Measurements from ENCODE around the gene DLEC1. TPM values are rescaled to one million over a fixed set of nuclear protein-coding genes. Genes with fewer than 3 reads are reported as not detected.
"Not testable (repeated sequence)": the region's sequence is repeated elsewhere in the genome, so short reads cannot be mapped to it uniquely, and the experiment has no call there.

DLEC1 gene
- total RNA-seq, 1 experiment from 2014 or later: not detected

DNA sequence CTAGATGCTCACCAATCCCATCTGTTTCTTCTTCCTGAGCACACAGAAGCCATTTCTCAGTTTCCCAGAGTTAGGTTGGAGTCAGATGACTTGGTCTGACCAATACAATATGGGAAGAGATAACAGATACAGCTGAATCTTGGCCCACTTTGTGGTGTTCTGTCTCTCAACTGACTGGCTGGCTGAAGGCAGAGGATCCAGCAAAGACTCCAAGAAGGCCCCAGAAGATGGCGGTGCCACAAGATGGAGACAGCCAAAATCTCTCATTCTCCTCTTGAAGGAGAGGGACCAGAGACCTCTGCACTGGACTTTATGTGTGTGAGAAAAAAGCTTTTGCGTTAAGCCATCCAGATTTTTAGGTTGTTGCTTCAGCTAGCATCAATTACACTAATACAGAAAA, 118.1 kb downstream of the DLEC1 start:
- DNase-seq: no peak
- Histone ChIP-seq H3K36me3 (no peaks in the 10 kb centered on the region), H3K9me3 (no peaks in the 10 kb centered on the region), H3K27me3 (no peaks in the 10 kb centered on the region), H3K4me3 (no peak overlapping the region)

DNA sequence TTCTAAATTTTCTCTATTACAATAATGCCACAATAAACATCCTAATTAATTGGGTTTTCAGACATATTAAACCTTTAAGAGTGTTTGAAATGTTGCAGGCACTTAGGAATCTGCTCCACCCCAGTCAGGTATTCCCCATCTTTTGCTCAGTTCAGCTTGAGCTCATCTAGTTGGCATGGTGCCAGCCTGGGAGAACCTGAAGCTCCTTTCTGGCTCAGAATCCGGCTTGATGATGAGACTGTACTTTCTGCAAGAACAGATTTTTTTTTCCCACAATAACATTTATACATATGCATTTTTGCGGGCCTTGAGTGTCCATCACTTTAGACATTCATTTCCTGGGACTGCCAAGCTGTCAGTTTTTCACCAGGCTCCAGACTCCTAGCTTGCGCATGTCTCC, 118.6 kb downstream of the DLEC1 start:
- H3K36me3 ChIP-seq: no peaks in the 10 kb centered on the region
- H3K9me3 ChIP-seq: no peaks in the 10 kb centered on the region
- no peaks in the 10 kb centered on the region for H3K27me3 ChIP-seq
- no peak overlapping the region for H3K4me3 ChIP-seq
- DNase-seq: no peak

DNA sequence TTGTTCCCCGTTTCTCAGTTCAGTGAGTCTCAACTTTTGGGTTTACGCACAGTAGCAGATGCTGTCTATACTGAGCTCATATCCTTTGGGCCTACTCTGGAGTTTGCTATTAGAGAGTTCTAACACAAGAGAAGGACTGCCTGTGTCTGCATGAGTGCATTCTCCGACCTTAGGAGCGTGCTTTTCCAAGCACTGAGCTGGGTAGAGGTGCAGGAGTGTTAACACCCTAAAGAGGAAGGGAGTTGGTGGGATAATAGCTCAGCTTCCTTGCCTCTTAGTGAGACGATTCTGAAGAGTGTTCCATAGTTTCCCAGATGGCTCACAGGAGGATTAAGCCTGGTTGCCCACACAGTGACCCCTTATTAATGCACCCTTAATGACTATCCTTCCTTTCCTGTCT, 119.5 kb downstream of the DLEC1 start:
- no peak overlapping the region for H3K4me3 ChIP-seq
- H3K27me3 ChIP-seq: no peaks in the 10 kb centered on the region
- H3K9me3 ChIP-seq: no peaks in the 10 kb centered on the region
- H3K36me3 ChIP-seq: no peaks in the 10 kb centered on the region
- DNase-seq: no peak

DNA sequence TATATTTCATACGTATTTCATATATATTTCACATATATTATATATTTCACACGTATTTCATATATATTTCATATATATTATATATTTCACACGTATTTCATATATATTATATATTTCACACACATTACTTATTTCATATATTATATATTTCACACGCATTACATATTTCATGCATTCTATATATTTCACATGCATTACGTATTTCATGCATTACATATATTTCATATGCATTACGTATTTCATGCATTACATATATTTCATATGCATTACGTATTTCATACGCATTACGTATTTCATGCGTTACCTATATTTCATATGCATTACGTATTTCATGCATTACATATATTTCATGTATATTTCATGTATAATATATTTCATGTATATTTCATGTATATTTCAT, 121.7 kb downstream of the DLEC1 start:
- H3K4me3 ChIP-seq, DNase-seq, H3K36me3 ChIP-seq, H3K9me3 ChIP-seq, H3K27me3 ChIP-seq: not testable (repeated sequence)

DNA sequence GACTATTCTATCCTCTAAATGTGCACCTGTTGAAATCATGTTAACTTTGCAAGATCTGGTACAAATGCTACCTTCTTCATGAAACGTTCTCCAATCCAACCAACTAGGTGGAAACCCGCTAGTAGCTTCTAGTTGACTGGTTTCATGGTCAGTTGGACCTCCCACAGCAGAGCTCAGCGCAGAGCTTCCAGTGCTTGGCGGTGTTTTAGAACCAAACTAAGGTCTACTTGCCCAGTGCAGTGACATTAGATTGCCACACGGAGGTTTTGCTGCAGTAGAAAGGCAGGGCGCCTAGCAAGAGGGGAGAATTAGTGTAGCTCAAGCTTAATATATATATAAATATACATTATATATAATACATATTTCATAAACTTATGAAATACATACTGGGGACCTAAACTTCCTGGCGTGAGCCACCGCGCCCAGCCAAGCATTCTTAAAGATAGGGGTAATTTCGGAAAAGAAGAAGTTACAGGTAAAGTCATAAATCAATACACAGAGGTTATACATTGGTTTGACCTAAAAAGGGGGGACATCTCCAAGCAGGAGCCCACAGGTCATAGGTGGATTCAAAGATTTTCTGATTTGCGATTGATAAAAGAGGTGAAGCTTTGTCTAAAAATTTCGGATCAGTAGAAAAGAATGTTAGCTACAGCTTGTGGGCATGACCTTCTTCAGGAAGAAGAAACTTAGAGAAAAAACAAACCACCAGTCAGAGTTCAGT, 124.3 kb downstream of the DLEC1 start:
- no peak for DNase-seq
- Histone ChIP-seq H3K4me3 (no peak overlapping the region), H3K27me3 (no peaks in the 10 kb centered on the region), H3K9me3 (no peaks in the 10 kb centered on the region), H3K36me3 (no peaks in the 10 kb centered on the region)

DNA sequence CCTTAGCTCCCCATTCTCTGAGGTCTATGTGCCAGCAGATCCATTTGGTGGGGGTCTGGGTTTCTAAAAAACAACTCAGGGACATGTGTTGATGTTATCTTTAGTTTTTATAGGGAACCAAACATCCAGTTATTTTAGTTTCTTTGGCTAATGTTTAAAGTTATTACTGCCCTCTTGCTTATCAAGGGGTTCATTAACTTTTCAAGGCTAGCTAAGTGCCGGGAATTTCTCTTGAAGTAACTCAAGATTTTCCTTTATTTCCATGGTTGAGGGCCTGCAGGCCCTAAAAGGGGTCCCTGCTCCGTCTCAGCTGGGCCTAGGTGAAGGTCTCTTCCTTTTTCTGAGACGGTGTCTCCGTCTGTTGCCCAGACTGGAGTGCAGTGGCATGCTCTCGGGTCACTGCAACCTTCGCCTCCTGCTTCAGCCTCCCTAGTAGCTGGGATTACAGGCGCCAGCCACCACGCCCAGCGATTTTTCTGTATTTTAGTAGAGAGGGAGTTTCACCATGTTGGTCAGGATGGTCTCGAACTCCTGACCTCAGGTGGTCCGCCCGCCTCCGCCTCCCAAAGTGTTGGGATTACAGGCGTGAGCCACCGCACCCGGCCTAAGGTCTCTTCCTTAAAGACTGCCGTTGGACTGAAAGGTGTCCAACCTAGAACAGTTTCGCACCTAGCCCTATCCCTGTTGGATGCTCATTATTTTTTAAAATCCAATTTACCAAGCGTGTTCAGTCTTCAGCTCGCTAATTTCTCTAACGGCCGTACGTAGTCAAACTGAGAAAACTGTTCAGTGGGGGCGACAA, 125.0 kb downstream of the DLEC1 start:
- no peaks in the 10 kb centered on the region for H3K36me3 ChIP-seq
- no peaks in the 10 kb centered on the region for H3K27me3 ChIP-seq
- no peak for DNase-seq
- H3K9me3 ChIP-seq: no peaks in the 10 kb centered on the region
- H3K4me3 ChIP-seq: peak overlapping the region; percentile 62

DNA sequence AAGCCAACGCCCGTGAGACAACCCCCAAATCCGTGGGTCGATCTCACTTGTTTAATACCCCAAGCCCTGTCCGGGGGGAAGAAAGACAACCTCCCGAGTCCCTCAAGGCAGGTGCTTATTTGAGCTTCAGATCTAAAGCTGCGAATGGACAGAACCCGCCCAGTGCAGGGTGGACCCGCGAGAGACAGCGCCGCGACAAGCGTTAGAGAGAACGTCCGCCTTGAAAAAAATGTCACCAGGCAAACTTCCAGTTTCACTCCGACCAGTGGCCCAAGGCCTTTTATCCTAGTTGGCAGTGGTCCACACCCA, 125.6 kb downstream of the DLEC1 start:
- H3K36me3 ChIP-seq: no peaks in the 10 kb centered on the region
- H3K4me3 ChIP-seq: peak overlapping the region; percentile 62
- H3K27me3 ChIP-seq: no peaks in the 10 kb centered on the region
- DNase-seq: no peak
- H3K9me3 ChIP-seq: no peaks in the 10 kb centered on the region

DNA sequence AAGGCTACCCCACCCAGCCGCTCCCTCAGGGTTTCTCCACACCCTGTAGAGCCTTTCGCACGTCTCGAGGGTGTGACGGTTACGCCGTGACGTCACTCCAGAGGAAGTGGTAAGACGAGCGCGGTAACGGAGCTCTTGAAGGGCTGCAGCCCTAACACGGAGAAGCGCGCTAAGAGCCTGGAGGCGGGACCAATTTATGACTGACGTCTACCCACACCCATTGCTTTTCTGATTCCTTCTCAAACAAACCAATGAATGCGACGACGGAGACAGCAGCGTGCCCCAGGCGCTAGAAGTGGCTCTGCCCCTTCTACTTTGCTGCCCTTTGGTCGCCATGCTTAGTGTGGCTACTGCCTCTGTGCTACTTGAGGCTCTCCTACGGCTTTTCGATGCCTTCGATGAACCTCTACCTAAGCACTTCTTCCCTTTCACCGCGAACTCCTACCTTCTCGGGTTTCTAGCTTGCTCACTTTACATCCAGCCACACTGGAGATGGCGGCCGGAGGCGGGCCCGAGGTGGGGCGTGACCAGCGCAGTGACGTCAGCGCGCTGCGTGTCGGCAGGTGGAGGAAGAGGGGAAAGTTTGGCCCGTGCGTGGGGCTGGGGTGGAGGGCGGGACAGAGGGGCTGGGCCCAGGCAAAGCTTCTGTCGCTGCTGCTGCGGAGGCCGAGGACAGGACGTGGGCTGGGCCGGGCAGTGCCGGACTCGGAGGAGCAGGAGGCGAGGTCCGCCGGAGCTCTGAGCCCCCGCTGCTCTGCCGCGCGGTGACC, 126.1 kb downstream of the DLEC1 start, which contains the start of gene OXSR1:
TSS of gene OXSR1 (plus strand) at position 586 of the 770 bp plus-strand sequence. CDS start 340 bp downstream, outside the sequence.
- no peaks in the 10 kb centered on the region for H3K27me3 ChIP-seq
- H3K36me3 ChIP-seq: no peaks in the 10 kb centered on the region
- peak within 1 kb of the TSS; percentile 62 for H3K4me3 ChIP-seq
- no peaks in the 10 kb centered on the region for H3K9me3 ChIP-seq
- DNase-seq: peak; percentile 95

DNA sequence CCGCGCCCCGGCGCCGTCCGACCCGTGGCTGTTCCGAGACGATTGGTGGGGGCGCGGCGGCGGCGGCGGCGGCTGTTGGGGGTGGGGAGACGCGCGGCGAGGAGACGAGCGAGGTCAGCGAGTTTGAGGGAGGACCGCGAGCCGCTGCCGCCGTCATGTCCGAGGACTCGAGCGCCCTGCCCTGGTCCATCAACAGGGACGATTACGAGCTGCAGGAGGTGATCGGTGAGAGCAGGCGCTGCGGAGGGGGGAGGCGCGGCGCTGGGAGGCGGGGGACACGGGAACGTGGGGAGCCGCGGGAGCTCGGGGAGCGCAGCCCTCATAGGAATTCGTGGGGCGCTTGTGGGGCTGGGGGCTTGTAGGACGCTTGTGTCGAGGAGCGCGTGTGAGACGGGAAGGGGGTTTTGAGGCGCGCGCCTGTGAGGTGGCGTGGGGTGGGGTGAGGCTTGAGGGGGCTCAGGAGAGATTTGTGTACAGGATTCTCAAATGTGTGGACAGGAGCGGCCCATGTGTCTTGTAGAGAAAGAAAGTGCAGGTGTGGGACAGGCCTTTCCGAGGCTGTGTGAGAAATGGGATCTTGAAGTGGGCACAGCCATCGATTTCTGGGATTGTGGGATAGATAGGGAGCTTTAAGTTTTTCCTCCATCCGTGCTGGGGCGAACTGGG, 126.8 kb downstream of the DLEC1 start:
- no peak for DNase-seq
- Histone ChIP-seq H3K36me3 (no peaks in the 10 kb centered on the region), H3K4me3 (peak overlapping the region; percentile 62), H3K9me3 (no peaks in the 10 kb centered on the region), H3K27me3 (no peaks in the 10 kb centered on the region)

DNA sequence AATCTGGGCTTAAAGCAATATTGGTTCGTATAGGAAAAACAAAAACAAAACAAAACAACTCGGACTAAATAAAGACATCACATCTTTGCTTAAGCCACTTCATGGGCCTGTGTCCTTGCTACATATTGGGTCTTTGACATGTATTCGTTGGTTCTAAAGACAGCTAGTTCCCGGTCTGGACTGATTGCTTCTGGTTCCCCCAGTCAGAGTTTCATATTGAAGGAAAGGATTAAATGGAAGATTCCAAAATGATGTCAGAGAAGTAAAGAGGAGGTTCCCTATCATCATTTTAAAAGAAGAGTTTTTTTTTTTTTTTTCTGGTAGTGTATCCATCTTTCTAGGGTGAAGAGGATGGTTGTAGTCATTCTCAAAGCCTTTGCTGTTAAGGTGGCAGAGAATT, 128.6 kb downstream of the DLEC1 start:
- H3K27me3 ChIP-seq: no peaks in the 10 kb centered on the region
- no peak for DNase-seq
- peak overlapping the region; percentile 62 for H3K4me3 ChIP-seq

DNA sequence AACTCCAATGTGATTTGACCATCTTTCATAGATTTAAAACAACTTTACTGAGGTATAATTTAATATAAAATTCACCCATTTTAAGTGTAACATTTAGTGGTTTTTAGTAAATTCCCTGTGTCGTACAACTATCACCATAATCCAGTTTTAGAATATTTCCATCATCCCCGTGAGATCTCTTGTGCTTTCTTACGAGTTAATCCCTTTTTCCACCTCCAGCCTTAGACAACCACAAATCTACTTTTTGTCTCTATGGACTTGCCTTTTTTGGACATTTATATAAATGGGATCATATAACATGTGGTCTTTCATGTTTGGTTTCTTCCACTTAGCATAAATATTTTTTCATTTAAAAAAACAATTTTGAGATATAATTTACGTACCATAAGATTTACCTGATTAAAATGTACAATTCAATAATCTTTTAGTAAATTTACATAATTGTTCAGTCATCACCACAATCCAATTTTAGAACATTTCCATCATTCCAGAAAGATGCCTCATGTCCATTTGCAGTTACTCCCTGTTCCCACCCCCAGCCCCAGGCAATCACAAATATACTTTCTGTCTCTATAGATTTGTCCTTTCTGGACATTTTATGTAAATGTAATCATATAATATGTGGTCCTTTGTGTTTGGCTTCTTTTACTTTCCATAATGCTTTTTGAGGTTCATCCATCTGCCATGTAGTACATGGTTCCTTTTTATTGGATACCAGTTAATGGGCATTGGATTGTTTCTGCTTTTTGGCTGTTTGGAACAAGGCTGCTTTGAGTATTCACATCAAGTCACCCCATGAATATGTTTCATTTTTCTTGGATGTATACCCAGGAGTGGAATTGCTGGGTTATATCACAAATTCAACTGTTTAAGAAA, 129.4 kb downstream of the DLEC1 start:
- peak; percentile 28 for DNase-seq
- H3K36me3 ChIP-seq: no peaks in the 10 kb centered on the region; the same call in 1 of the 2 replicates
- no peaks in the 10 kb centered on the region for H3K9me3 ChIP-seq
- no peaks in the 10 kb centered on the region for H3K27me3 ChIP-seq
- H3K4me3 ChIP-seq: peak overlapping the region; percentile 62

More for the DNA sequence above, 128.6 kb downstream of the DLEC1 start:
- no peaks in the 10 kb centered on the region for H3K9me3 ChIP-seq
- H3K36me3 ChIP-seq: no peaks in the 10 kb centered on the region

DNA sequence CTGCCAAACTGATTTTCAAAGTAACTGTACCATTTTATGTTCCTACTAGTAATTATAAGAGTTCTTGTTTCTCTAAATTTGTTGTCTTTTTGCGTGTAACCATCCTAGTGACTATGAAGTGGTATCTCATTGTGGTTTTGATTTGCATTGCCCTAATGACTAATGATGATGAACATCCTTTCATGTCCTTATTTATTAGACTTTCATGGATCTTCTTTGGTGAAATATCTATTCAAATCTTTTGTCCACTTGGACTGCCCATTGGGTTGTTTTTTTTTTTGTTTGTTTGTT, 130.0 kb downstream of the DLEC1 start:
- no peak for DNase-seq
- Histone ChIP-seq H3K36me3 (no peaks in the 10 kb centered on the region; the same call in 1 of the 2 replicates), H3K4me3 (no peak overlapping the region), H3K9me3 (no peaks in the 10 kb centered on the region), H3K27me3 (no peaks in the 10 kb centered on the region)

DNA sequence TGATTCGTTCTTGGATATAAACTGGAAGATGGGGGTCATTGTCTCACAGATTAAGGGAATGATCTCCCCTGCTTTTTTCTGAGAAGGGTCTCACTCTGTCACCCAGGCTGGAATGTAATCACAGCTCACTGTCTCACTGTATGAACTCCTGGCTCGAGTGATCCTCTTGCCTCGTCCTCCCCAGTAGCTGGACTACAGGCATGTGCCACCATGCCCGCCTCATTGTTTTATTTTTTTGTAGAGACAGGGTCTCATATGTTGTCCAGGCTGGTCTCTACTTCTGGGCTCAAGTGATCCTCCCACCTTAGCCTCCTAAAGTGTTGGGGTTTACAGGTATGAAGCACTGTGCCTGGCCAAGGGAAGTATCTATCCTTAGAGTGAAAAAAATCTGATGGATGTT, 131.7 kb downstream of the DLEC1 start:
- no peaks in the 10 kb centered on the region for H3K9me3 ChIP-seq
- H3K36me3 ChIP-seq: no peaks in the 10 kb centered on the region; the same call in 1 of the 2 replicates
- no peak for DNase-seq
- no peak overlapping the region for H3K4me3 ChIP-seq
- H3K27me3 ChIP-seq: no peaks in the 10 kb centered on the region

DNA sequence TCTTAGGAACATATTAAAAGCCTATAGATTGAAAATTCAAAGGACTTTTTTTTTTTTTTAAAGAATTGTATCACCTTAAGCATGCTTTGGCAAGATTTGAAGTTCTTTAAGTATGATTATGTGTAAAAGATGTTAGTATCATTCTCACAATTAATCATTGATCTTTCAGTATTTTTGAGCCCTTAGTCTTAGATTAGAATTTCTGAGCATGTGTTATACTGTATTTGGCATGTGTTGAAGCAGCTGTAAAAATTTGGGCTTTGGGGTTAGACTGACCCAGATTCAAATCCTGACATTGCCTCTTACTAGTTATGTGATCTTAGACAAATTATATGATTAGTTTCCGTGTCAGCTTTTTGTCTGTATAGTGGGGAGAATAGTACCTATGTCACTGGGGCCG, 132.6 kb downstream of the DLEC1 start:
- no peaks in the 10 kb centered on the region for H3K27me3 ChIP-seq
- no peak overlapping the region for H3K4me3 ChIP-seq
- no peaks in the 10 kb centered on the region; the same call in 1 of the 2 replicates for H3K36me3 ChIP-seq
- no peaks in the 10 kb centered on the region for H3K9me3 ChIP-seq
- DNase-seq: no peak

Data from MG63 (cell line).